Keratinocyte (primary cell): Measurements from ENCODE around the gene FLNC.

Source experiments
- CTCF ChIP-seq, 3 experiments: IDR thresholded peaks in 1 of 3; conservative IDR thresholded peaks in 1 of 3; optimal IDR thresholded peaks in 1 of 3; 2 replicates in 2 of 3; 3 replicates in 1 of 3; pipeline versions ENCODE3 to v1.5.1; 2011; ENCODE audit warnings: low read length in 3 of 3, mild to moderate bottlenecking in 3 of 3, moderate library complexity in 2 of 3, control low read depth in 1 of 3, inconsistent platforms in 1 of 3; ENCODE audit not compliant: insufficient read depth in 2 of 3; ENCODE audit errors: extremely low read depth in 1 of 3
- EZH2 ChIP-seq: IDR thresholded peaks from one replicate; pipeline ENCODE4 v1.6.1; 2012; ENCODE audit warnings: inconsistent platforms, mild to moderate bottlenecking, low read length, moderate library complexity

GRCh38 chr7:128868624-128869137 is 38.5 kb downstream of the FLNC start:
- TF ChIP-seq EZH2, result no peak
- no peak for TF ChIP-seq CTCF (optimal IDR thresholded peaks at IDR 0.05 in 1 of 3, IDR thresholded peaks at IDR 0.05 in 1 of 3, conservative IDR thresholded peaks at IDR 0.05 in 1 of 3; ENCODE audit: extremely low read depth in 1 of 3, insufficient read depth in 2 of 3, low read length in 3 of 3)
